ENCODE measurements around the gene CAPN1.

CAPN1 gene

GRCh38 chr11:65216830-65217229 is 35.1 kb downstream of the CAPN1 start:
- CTCF ChIA-PET = interaction anchor here (0.7 kb wide), 1 partner anchor 12 kb away, joined by 3 read pairs; no protein-coding TSS in a partner anchor
- POLR2A ChIA-PET = no interaction called here
- TF ChIP-seq, protein P1, sequence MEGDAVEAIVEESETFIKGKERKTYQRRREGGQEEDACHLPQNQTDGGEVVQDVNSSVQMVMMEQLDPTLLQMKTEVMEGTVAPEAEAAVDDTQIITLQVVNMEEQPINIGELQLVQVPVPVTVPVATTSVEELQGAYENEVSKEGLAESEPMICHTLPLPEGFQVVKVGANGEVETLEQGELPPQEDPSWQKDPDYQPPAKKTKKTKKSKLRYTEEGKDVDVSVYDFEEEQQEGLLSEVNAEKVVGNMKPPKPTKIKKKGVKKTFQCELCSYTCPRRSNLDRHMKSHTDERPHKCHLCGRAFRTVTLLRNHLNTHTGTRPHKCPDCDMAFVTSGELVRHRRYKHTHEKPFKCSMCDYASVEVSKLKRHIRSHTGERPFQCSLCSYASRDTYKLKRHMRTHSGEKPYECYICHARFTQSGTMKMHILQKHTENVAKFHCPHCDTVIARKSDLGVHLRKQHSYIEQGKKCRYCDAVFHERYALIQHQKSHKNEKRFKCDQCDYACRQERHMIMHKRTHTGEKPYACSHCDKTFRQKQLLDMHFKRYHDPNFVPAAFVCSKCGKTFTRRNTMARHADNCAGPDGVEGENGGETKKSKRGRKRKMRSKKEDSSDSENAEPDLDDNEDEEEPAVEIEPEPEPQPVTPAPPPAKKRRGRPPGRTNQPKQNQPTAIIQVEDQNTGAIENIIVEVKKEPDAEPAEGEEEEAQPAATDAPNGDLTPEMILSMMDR (IDR thresholded peaks at IDR 0.05; ENCODE audit: insufficient read depth, low read length, missing control alignments) = no peak
- DNase-seq (ENCODE audit: low read depth, low spot score) = no peak
- H3K4me3 ChIP-seq (ENCODE audit: low read depth, low read length) = no peak overlapping the region

- ChIA-PET CTCF (interaction anchor here (0.7 kb wide), 2 partner anchors 13 kb away, joined by 3 read pairs; no protein-coding TSS in a partner anchor), POLR2A (no interaction called here)
- TF ChIP-seq, protein P1 (IDR thresholded peaks at IDR 0.05; ENCODE audit: insufficient read depth, low read length, missing control alignments) = no peak
- DNase-seq (ENCODE audit: low read depth, low spot score) = no peak
- no peak overlapping the region for H3K4me3 ChIP-seq (ENCODE audit: low read depth, low read length)
Observed at GRCh38 chr11:65217441-65218423, 36.0 kb downstream of the CAPN1 start.

- no peak for DNase-seq (ENCODE audit: low read depth, low spot score)
- ChIA-PET POLR2A (no interaction called here), CTCF (interaction anchor here (0.7 to 1.1 kb wide), 2 partner anchors 12 to 13 kb away, joined by 3 read pairs; no protein-coding TSS in a partner anchor)
- TF ChIP-seq, protein P1 (IDR thresholded peaks at IDR 0.05; ENCODE audit: insufficient read depth, low read length, missing control alignments) = no peak
- no peak overlapping the region for H3K4me3 ChIP-seq (ENCODE audit: low read depth, low read length)
Observed at GRCh38 chr11:65218446-65218845, 36.7 kb downstream of the CAPN1 start.

DNA sequence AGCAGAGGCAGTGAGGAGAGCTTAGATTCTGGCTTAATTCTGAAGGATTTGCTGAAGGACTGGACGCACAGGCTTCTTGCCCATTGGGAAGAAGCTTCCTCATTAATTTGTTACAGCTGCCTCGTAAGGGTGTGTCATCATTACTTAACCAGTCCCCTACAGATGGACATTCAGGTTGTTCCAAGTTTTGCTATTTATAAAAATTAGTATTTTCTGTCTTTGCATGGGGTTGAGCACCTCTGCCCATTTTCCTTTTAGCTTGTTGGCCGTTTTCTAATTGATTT is 38.1 kb downstream of the CAPN1 start:
- ChIA-PET CTCF (interaction anchor here (0.6 to 2.2 kb wide), 7 partner anchors 11 to 111 kb away, joined by 3 to 8 read pairs (median 5); no protein-coding TSS in a partner anchor), POLR2A (no interaction called here)
- H3K4me3 ChIP-seq (ENCODE audit: low read depth, low read length) = no peak overlapping the region
- TF ChIP-seq, protein P1 (IDR thresholded peaks at IDR 0.05; ENCODE audit: insufficient read depth, low read length, missing control alignments) = no peak
- no peak for DNase-seq (ENCODE audit: low read depth, low spot score)

DNA sequence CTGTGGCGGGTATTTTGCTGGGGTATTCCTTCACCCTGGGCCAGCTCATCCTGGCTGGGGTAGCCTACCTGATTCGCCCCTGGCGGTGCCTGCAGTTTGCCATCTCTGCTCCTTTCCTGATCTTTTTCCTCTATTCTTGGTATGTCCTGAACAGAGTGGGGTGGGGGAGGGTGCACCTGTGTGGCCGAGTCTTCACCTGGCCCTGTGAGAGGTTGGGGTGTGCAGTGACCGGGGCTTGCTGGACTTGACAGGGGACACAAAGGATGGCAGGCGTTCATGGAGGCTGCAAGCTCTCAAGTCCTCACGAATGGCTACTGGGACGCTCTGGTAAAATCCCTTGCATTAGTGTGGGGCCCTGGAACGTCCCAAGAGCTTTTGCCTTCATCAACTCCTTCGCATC is 39.3 kb downstream of the CAPN1 start:
- no peak for DNase-seq (ENCODE audit: low read depth, low spot score)
- ChIA-PET CTCF (interaction anchor here (0.8 to 2.2 kb wide), 6 partner anchors 8 to 94 kb away, joined by 3 to 7 read pairs (median 5); no protein-coding TSS in a partner anchor), POLR2A (no interaction called here)
- H3K4me3 ChIP-seq (ENCODE audit: low read depth, low read length) = no peak overlapping the region
- TF ChIP-seq, protein P1 (IDR thresholded peaks at IDR 0.05; ENCODE audit: insufficient read depth, low read length, missing control alignments) = no peak

GRCh38 chr11:65223011-65223410 is 41.3 kb downstream of the CAPN1 start:
- no peak for DNase-seq (ENCODE audit: low read depth, low spot score)
- CTCF ChIA-PET = interaction anchor here (1.2 to 7.4 kb wide), 5 partner anchors 19 to 109 kb away, joined by 3 to 102 read pairs (median 5); partner anchors contain the start of gene DPF2
- POLR2A ChIA-PET = no interaction called here
- no peak overlapping the region for H3K4me3 ChIP-seq (ENCODE audit: low read depth, low read length)
- TF ChIP-seq, protein P1 (IDR thresholded peaks at IDR 0.05; ENCODE audit: insufficient read depth, low read length, missing control alignments) = no peak
